ENCODE measurements around the gene AGR3.

The AGR3 gene

GRCh38 chr7:16815001-16815400 is 66.8 kb downstream of the AGR3 start:
- Histone ChIP-seq H3K36me3 (ENCODE audit: control insufficient read depth in 5 of 5, insufficient read depth in 5 of 5, low read length in 5 of 5) (no peaks in the 10 kb centered on the region), H3K27ac (ENCODE audit: low read depth, low read length) (no peak overlapping the region), H3K4me3 (ENCODE audit: low read depth in 1 of 5, low read length in 5 of 5) (no peak overlapping the region), H3K27me3 (ENCODE audit: control insufficient read depth in 5 of 5, insufficient read depth in 4 of 5, low read length in 5 of 5) (no peaks in the 10 kb centered on the region), H3K9ac (ENCODE audit: low read length in 5 of 5) (no peak overlapping the region), H3K4me1 (ENCODE audit: control insufficient read depth in 5 of 5, insufficient read depth in 5 of 5, low read length in 5 of 5) (peaks cover 0 to 4% (median 3%) of the 10 kb centered on the region in 5 donors), H3K9me3 (ENCODE audit: control insufficient read depth in 5 of 5, low read length in 5 of 5) (peaks cover 0 to 2% (median 0%) of the 10 kb centered on the region in 5 donors)

DNA sequence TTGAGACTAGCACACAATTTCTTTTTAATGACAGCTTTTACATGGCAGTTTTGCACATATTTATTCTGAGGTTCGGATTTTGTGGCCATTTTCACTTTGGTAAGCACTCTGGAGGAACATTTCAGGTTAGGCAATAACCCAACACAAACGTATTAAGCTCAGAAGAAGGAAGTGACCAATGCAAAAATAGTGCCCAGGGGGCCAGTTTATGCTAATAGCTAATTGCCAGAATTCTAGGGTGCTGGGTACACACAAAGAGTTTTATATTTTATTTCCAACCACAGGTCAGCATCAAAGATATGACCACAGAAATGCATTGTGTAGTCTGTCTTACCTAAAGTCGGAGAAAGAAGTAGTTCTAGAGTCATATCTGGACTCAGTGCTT is 68.6 kb downstream of the AGR3 start:
- H3K4me1 ChIP-seq (ENCODE audit: control insufficient read depth in 5 of 5, insufficient read depth in 5 of 5, low read length in 5 of 5), result peaks cover 0 to 4% (median 3%) of the 10 kb centered on the region in 5 donors
- H3K9ac ChIP-seq (ENCODE audit: low read length in 5 of 5), result no peak overlapping the region
- H3K4me3 ChIP-seq (ENCODE audit: low read depth in 1 of 5, low read length in 5 of 5), result no peak overlapping the region
- no peaks in the 10 kb centered on the region for H3K36me3 ChIP-seq (ENCODE audit: control insufficient read depth in 5 of 5, insufficient read depth in 5 of 5, low read length in 5 of 5)
- no peak overlapping the region for H3K27ac ChIP-seq (ENCODE audit: low read depth, low read length)
- H3K9me3 ChIP-seq (ENCODE audit: control insufficient read depth in 5 of 5, low read length in 5 of 5), result no peaks in the 10 kb centered on the region
- no peaks in the 10 kb centered on the region for H3K27me3 ChIP-seq (ENCODE audit: control insufficient read depth in 5 of 5, insufficient read depth in 4 of 5, low read length in 5 of 5)

GRCh38 chr7:16812542-16813231 is 69.1 kb downstream of the AGR3 start:
- Histone ChIP-seq H3K36me3 (ENCODE audit: control insufficient read depth in 5 of 5, insufficient read depth in 5 of 5, low read length in 5 of 5) (no peaks in the 10 kb centered on the region), H3K27ac (ENCODE audit: low read depth, low read length) (no peak overlapping the region), H3K4me3 (ENCODE audit: low read depth in 1 of 5, low read length in 5 of 5) (no peak overlapping the region), H3K9ac (ENCODE audit: low read length in 5 of 5) (no peak overlapping the region), H3K4me1 (ENCODE audit: control insufficient read depth in 5 of 5, insufficient read depth in 5 of 5, low read length in 5 of 5) (peaks cover 0 to 4% (median 3%) of the 10 kb centered on the region in 5 donors), H3K27me3 (ENCODE audit: control insufficient read depth in 5 of 5, insufficient read depth in 4 of 5, low read length in 5 of 5) (no peaks in the 10 kb centered on the region), H3K9me3 (ENCODE audit: control insufficient read depth in 5 of 5, low read length in 5 of 5) (no peaks in the 10 kb centered on the region)

- Histone ChIP-seq H3K9ac (ENCODE audit: low read length in 5 of 5) (no peak overlapping the region), H3K27ac (ENCODE audit: low read depth, low read length) (no peak overlapping the region)
Measured at GRCh38 chr7:16811551-16811950, 70.2 kb downstream of the AGR3 start.

GRCh38 chr7:16810573-16810972 is 71.2 kb downstream of the AGR3 start:
- H3K27ac ChIP-seq (ENCODE audit: low read depth, low read length), result no peak overlapping the region
- no peaks in the 10 kb centered on the region for H3K27me3 ChIP-seq (ENCODE audit: control insufficient read depth in 5 of 5, insufficient read depth in 4 of 5, low read length in 5 of 5)
- peaks cover 0 to 3% (median 0%) of the 10 kb centered on the region in 5 donors for H3K4me1 ChIP-seq (ENCODE audit: control insufficient read depth in 5 of 5, insufficient read depth in 5 of 5, low read length in 5 of 5)

More at GRCh38 chr7:16811551-16811950, 70.2 kb downstream of the AGR3 start:
- Histone ChIP-seq H3K4me1 (ENCODE audit: control insufficient read depth in 5 of 5, insufficient read depth in 5 of 5, low read length in 5 of 5) (peaks cover 0 to 4% (median 3%) of the 10 kb centered on the region in 5 donors), H3K4me3 (ENCODE audit: low read depth in 1 of 5, low read length in 5 of 5) (no peak overlapping the region), H3K27me3 (ENCODE audit: control insufficient read depth in 5 of 5, insufficient read depth in 4 of 5, low read length in 5 of 5) (no peaks in the 10 kb centered on the region), H3K9me3 (ENCODE audit: control insufficient read depth in 5 of 5, low read length in 5 of 5) (no peaks in the 10 kb centered on the region), H3K36me3 (ENCODE audit: control insufficient read depth in 5 of 5, insufficient read depth in 5 of 5, low read length in 5 of 5) (no peaks in the 10 kb centered on the region)

GRCh38 chr7:16810112-16810511 is 71.7 kb downstream of the AGR3 start:
- Histone ChIP-seq H3K27me3 (ENCODE audit: control insufficient read depth in 5 of 5, insufficient read depth in 4 of 5, low read length in 5 of 5) (no peaks in the 10 kb centered on the region), H3K9ac (ENCODE audit: low read length in 5 of 5) (no peak overlapping the region), H3K4me1 (ENCODE audit: control insufficient read depth in 5 of 5, insufficient read depth in 5 of 5, low read length in 5 of 5) (peaks cover 0 to 3% (median 0%) of the 10 kb centered on the region in 5 donors), H3K36me3 (ENCODE audit: control insufficient read depth in 5 of 5, insufficient read depth in 5 of 5, low read length in 5 of 5) (no peaks in the 10 kb centered on the region), H3K4me3 (ENCODE audit: low read depth in 1 of 5, low read length in 5 of 5) (no peak overlapping the region), H3K9me3 (ENCODE audit: control insufficient read depth in 5 of 5, low read length in 5 of 5) (no peaks in the 10 kb centered on the region), H3K27ac (ENCODE audit: low read depth, low read length) (no peak overlapping the region)

More at GRCh38 chr7:16810573-16810972, 71.2 kb downstream of the AGR3 start:
- Histone ChIP-seq H3K4me3 (ENCODE audit: low read depth in 1 of 5, low read length in 5 of 5) (no peak overlapping the region), H3K9ac (ENCODE audit: low read length in 5 of 5) (no peak overlapping the region), H3K36me3 (ENCODE audit: control insufficient read depth in 5 of 5, insufficient read depth in 5 of 5, low read length in 5 of 5) (no peaks in the 10 kb centered on the region), H3K9me3 (ENCODE audit: control insufficient read depth in 5 of 5, low read length in 5 of 5) (no peaks in the 10 kb centered on the region)
